Lung (tissue), 12 donors: ENCODE measurements around the gene PTBP2. TPM values are rescaled to one million over a fixed set of nuclear protein-coding genes. Genes with fewer than 3 reads are reported as not detected.
A peak's percentile ranks its signal among the peaks of the same experiment; 100 is the strongest.

ENCODE experiments used
- ATAC-seq: fragments of 200-7000 bp; cut with Tn5 transposase; one replicate; pipeline ENCODE4 v1.9.1; 2020; ENCODE audit warnings: moderate number of reproducible peaks; ENCODE audit not compliant: insufficient read depth, low FRiP score
- DNase-seq, 3 donors: peaks; one replicate each; pipeline ENCODE4 v3.0.0-alpha.2; 2013 to 2017
- H3K27ac ChIP-seq, 2 donors: one replicate each; pipeline ENCODE4 v1.5.1; 2013; ENCODE audit warnings: mild to moderate bottlenecking in 2 of 2, moderate library complexity in 2 of 2, control low read depth in 1 of 2, inconsistent platforms in 1 of 2, low read depth in 1 of 2, low read length in 1 of 2
- H3K27me3 ChIP-seq, 3 donors: one replicate each; pipeline ENCODE4 v1.5.1; 2013; ENCODE audit warnings: low read length in 2 of 3; ENCODE audit not compliant: control insufficient read depth in 3 of 3, insufficient read depth in 3 of 3
- H3K36me3 ChIP-seq, 4 donors: one replicate each; pipeline ENCODE4 v1.5.1; 2013; ENCODE audit warnings: low read length in 4 of 4, mild to moderate bottlenecking in 1 of 4, moderate library complexity in 1 of 4; ENCODE audit not compliant: control insufficient read depth in 4 of 4, insufficient read depth in 4 of 4
- H3K4me1 ChIP-seq, 5 donors: one replicate each; pipeline ENCODE4 v1.5.1; 2013; ENCODE audit warnings: low read length in 5 of 5, mild to moderate bottlenecking in 2 of 5, moderate library complexity in 1 of 5; ENCODE audit not compliant: control insufficient read depth in 5 of 5, insufficient read depth in 5 of 5
- H3K4me3 ChIP-seq: one replicate; pipeline ENCODE4 v1.5.1; 2013; ENCODE audit warnings: mild to moderate bottlenecking, control low read depth, moderate library complexity
- H3K9ac ChIP-seq, 2 donors: one replicate each; pipeline ENCODE4 v1.5.1; 2013; ENCODE audit warnings: low read length in 2 of 2, control low read depth in 1 of 2; ENCODE audit not compliant: insufficient read depth in 1 of 2
- H3K9me3 ChIP-seq, 4 donors: one replicate each; pipeline ENCODE4 v1.5.1; 2013; ENCODE audit warnings: low read length in 3 of 4, mild to moderate bottlenecking in 1 of 4, moderate library complexity in 1 of 4; ENCODE audit not compliant: control insufficient read depth in 4 of 4, insufficient read depth in 3 of 4
- CTCF ChIP-seq: IDR thresholded peaks from 2 replicates; pipeline ENCODE4 v1.5.1; 2012; ENCODE audit warnings: mild to moderate bottlenecking; ENCODE audit errors: control extremely low read depth, extremely low read depth
- WGBS, 2 donors: extraction: QIAGEN DNeasy Blood & Tissue Kit; methylation state at CpG; one replicate each; pipeline ENCODE4 v1.1.7; 2013; 5-methylcytosine and 5-hydroxymethylcytosine counted together
- polyA plus RNA-seq, 2 donors: library from polyadenylated mRNA; stranded (reverse); fragments of 200-250 nt; gene quantifications; one replicate each; pipeline ENCODE4 v1.2.1, GENCODE V29; 2013
- total RNA-seq, 2 donors: library from RNA; depleted of rRNA in 1 of 2; stranded (reverse); fragments of >200 nt in 1 of 2; gene quantifications; one replicate each; pipeline ENCODE4 v1.2.1, GENCODE V29; 2014 to 2021
- donor health status: control.
- donor health status: control.
- donor health status: Bipolar disorder and iron deficiency.
- donor health status: healthy.
- donor health status: DM: yes; HTN: yes; CAD: no.

The PTBP2 gene
- total and polyA plus RNA-seq, 4 donors, result 5.7 to 79.7 (median 14.6) TPM

- H3K27me3 ChIP-seq, result no peaks in the 10 kb centered on the region
- H3K9ac ChIP-seq, result no peak overlapping the region
- no peaks in the 10 kb centered on the region for H3K4me1 ChIP-seq
- ATAC-seq (no peak), DNase-seq (no peak)
- H3K9me3 ChIP-seq, result peaks cover 0 to 3% (median 0%) of the 10 kb centered on the region in 4 donors
- TF ChIP-seq CTCF, result no peak
- H3K4me3 ChIP-seq, result no peak overlapping the region
- H3K36me3 ChIP-seq, result no peaks in the 10 kb centered on the region
- H3K27ac ChIP-seq, result no peak overlapping the region
- 59 to 74% methylated on average over 5 of the region's 5 CpGs for WGBS, 2 donors
These were observed 23.1 kb upstream of the PTBP2 start for GRCh38 chr1:96698342-96698983.

DNA sequence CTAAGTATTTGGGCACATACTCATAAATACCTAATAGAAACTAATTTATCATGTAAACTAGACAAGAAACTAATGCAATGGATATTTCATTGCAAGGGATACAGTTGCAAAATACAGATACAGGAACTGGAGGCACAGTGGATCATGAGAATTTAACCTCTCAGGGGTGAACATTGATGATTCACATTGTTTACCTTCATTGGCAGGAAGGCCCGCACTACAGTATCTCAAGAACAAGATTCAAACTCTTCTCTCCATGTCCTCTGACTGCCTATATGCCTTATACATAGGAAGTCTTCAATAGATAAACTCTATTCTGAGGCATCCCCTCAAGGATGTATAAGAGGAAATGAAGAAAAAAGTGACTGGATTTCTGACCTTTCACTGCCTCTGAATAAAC is 18.4 kb upstream of the PTBP2 start:
- no peak for TF ChIP-seq CTCF
- Histone ChIP-seq H3K9me3 (peaks cover 0 to 3% (median 0%) of the 10 kb centered on the region in 4 donors), H3K4me1 (no peaks in the 10 kb centered on the region), H3K4me3 (no peak overlapping the region), H3K36me3 (no peaks in the 10 kb centered on the region), H3K27ac (no peak overlapping the region), H3K9ac (no peak overlapping the region), H3K27me3 (no peaks in the 10 kb centered on the region)
- WGBS, 2 donors, result 57 to 75% methylated on average over 1 of the region's 1 CpG
- DNase-seq (no peak), ATAC-seq (no peak)

DNA sequence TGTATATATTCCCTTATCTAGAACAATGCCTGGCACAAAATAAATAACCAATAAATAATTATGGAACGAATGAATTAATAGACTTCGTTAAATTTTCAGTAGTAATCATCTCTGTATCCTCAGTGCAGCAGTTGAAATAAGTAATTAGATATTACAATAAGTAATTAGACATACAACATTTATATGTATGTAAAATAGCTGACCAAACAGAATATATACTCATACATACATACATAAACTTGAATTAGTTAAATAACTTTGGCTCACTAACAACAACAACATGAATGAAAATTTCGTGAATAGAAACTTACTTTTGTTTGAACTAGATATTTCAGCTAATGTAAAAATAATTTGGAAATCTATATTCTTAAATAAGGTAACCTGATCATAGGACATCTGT is 14.6 kb upstream of the PTBP2 start:
- no peaks in the 10 kb centered on the region for H3K36me3 ChIP-seq
- H3K9me3 ChIP-seq, result no peaks in the 10 kb centered on the region
- 91 to 93% methylated on average over 3 of the region's 3 CpGs for WGBS, 2 donors
- H3K9ac ChIP-seq, result no peak overlapping the region
- DNase-seq (no peak), ATAC-seq (no peak)
- no peak overlapping the region for H3K27ac ChIP-seq
- H3K27me3 ChIP-seq, result no peaks in the 10 kb centered on the region
- H3K4me3 ChIP-seq, result no peak overlapping the region
- no peak for TF ChIP-seq CTCF
- no peaks in the 10 kb centered on the region for H3K4me1 ChIP-seq

GRCh38 chr1:96708482-96708881 is 13.1 kb upstream of the PTBP2 start:
- H3K9ac ChIP-seq, result peak overlapping the region in 1 of 2 donors; percentile 42
- H3K4me1 ChIP-seq, result no peaks in the 10 kb centered on the region
- WGBS, 2 donors, result 88 to 96% methylated on average over 4 of the region's 4 CpGs
- H3K36me3 ChIP-seq, result no peaks in the 10 kb centered on the region
- H3K4me3 ChIP-seq, result no peak overlapping the region
- ATAC-seq, result no peak
- no peak for TF ChIP-seq CTCF
- peak in 2 of 3 donors; percentile 30 to 54 for DNase-seq
- no peaks in the 10 kb centered on the region for H3K27me3 ChIP-seq
- no peaks in the 10 kb centered on the region for H3K9me3 ChIP-seq
- no peak overlapping the region for H3K27ac ChIP-seq
